Left kidney (tissue), 2 donors: ENCODE measurements around the gene HLCS. TPM values are rescaled to one million over a fixed set of nuclear protein-coding genes. Genes with fewer than 3 reads are reported as not detected.
A peak's percentile ranks its signal among the peaks of the same experiment; 100 is the strongest.

ENCODE experiments used
- DNase-seq: peaks from one replicate; pipeline ENCODE4 v3.0.0-alpha.2; 2013
- polyA plus RNA-seq: library from polyadenylated mRNA; unstranded; fragments of 120-200 nt; gene quantifications from one replicate; pipeline ENCODE4 v1.2.1, GENCODE V29; 2013; ENCODE audit not compliant: insufficient read length

Gene HLCS
- polyA plus RNA-seq, 1 donor, result 18.0 TPM

- no peak for DNase-seq
These were observed 19.5 kb upstream of the HLCS start for GRCh38 chr21:36985751-36986594.

- DNase-seq, result no peak
These were observed 15.7 kb upstream of the HLCS start for GRCh38 chr21:36981977-36982700.

- no peak for DNase-seq
These were observed 14.6 kb upstream of the HLCS start for GRCh38 chr21:36981049-36981391.

- DNase-seq, result no peak
These were observed 14.0 kb upstream of the HLCS start for GRCh38 chr21:36980280-36981048.

GRCh38 chr21:36976882-36977651, 10.6 kb upstream of the HLCS start:
- peak; percentile 80 for DNase-seq

- no peak for DNase-seq
These were observed 9.9 kb upstream of the HLCS start for GRCh38 chr21:36976228-36976861.

GRCh38 chr21:36974851-36975192, 8.4 kb upstream of the HLCS start:
- no peak for DNase-seq

GRCh38 chr21:36973986-36974850, 7.7 kb upstream of the HLCS start:
- no peak for DNase-seq

- DNase-seq, result no peak
These were observed 2.5 kb upstream of the HLCS start for GRCh38 chr21:36968976-36969375.

GRCh38 chr21:36968414-36968813, 1.9 kb upstream of the HLCS start:
- DNase-seq, result no peak

GRCh38 chr21:36966821-36967768, 626 bp upstream of the HLCS start:
- DNase-seq, result no peak

- DNase-seq, result no peak
These were observed 776 bp downstream of the HLCS start for GRCh38 chr21:36965720-36966065.

GRCh38 chr21:36964827-36965719, 1.4 kb downstream of the HLCS start:
- DNase-seq, result no peak

GRCh38 chr21:36964398-36964797, 2.1 kb downstream of the HLCS start:
- no peak for DNase-seq

- no peak for DNase-seq
These were observed 4.2 kb downstream of the HLCS start for GRCh38 chr21:36962098-36962780.

- DNase-seq, result no peak
These were observed 5.7 kb downstream of the HLCS start for GRCh38 chr21:36960676-36961284.
